ENCODE data around the gene DPYSL4. TPM values are rescaled to one million over a fixed set of nuclear protein-coding genes. Genes with fewer than 3 reads are reported as not detected.

DPYSL4 gene
- total RNA-seq, 2 donors from 2014 or later = 0.27 to 0.44 TPM

- DNase-seq = no peak
Measured at GRCh38 chr10:132228616-132229015, 41.9 kb downstream of the DPYSL4 start.

GRCh38 chr10:132229096-132229495, 42.3 kb downstream of the DPYSL4 start:
- no peak for DNase-seq
- H3K9ac ChIP-seq (ENCODE audit: low read depth in 2 of 2, low read length in 2 of 2) = no peak overlapping the region
- no peaks in the 10 kb centered on the region for H3K36me3 ChIP-seq
- TF ChIP-seq CTCF (IDR thresholded peaks at IDR 0.05) = no peak
- peaks cover 7% of the 10 kb centered on the region for H3K4me1 ChIP-seq
- no peak overlapping the region for H3K4me3 ChIP-seq
- no peaks in the 10 kb centered on the region for H3K27me3 ChIP-seq
- no peak overlapping the region for H3K27ac ChIP-seq
- H3K9me3 ChIP-seq = no peaks in the 10 kb centered on the region
- intact Hi-C loops (cut with DNase I) = loop anchor here (10.0 kb wide), 1 partner anchor 416 kb away; no protein-coding TSS in a partner anchor

More at GRCh38 chr10:132228616-132229015, 41.9 kb downstream of the DPYSL4 start:
- intact Hi-C loops (cut with DNase I) = loop anchor here (10.0 kb wide), 1 partner anchor 416 kb away; no protein-coding TSS in a partner anchor
- Histone ChIP-seq H3K9ac (ENCODE audit: low read depth in 2 of 2, low read length in 2 of 2) (no peak overlapping the region), H3K27me3 (no peaks in the 10 kb centered on the region), H3K36me3 (no peaks in the 10 kb centered on the region), H3K9me3 (no peaks in the 10 kb centered on the region), H3K4me3 (no peak overlapping the region), H3K4me1 (peaks cover 7% of the 10 kb centered on the region), H3K27ac (no peak overlapping the region)
- no peak for TF ChIP-seq CTCF (IDR thresholded peaks at IDR 0.05)

DNA sequence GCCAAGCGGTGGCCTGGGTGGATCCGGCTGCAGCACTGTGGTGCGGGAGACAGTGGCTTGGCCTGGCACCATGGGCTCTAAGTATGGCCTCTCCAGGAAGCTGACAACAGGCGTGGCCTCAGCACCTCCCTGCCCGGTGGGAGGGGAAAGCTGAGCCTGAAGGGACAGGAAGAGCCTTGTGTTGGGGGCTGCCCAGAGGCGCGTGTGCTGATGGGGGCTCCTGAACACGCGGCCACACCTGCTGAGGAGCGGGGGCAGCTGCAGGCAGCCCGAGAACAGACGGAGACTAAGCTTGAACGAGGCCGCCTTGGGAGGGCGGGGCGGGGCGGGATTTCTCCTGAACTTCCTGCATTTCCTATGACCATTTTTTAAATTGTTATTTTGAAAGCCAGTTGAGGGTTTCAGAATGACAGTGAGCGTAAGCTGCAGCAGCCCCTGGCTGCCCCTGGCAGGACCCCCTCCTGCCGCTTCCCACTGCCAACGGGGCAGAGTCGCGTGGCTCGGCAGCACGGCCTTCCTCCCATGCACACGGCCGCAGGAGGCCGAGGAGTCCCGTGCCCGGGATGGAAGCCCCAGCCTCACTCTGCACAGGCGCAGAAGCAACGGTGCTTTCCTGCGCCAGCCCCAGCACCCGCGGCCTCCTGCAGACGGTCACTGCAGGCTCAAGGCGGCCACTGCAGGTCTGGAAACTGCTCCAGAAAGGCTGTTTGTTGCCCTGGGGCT, 43.2 kb downstream of the DPYSL4 start:
- no peaks in the 10 kb centered on the region for H3K36me3 ChIP-seq
- H3K27me3 ChIP-seq = no peaks in the 10 kb centered on the region
- peak; percentile 51 for DNase-seq
- H3K4me3 ChIP-seq = peak overlapping the region; percentile 27
- H3K4me1 ChIP-seq = peaks cover 7% of the 10 kb centered on the region
- no peak overlapping the region for H3K27ac ChIP-seq
- intact Hi-C loops (cut with DNase I) = loop anchor here (10.0 kb wide), 1 partner anchor 415 kb away; no protein-coding TSS in a partner anchor
- H3K9me3 ChIP-seq = no peaks in the 10 kb centered on the region
- TF ChIP-seq CTCF (IDR thresholded peaks at IDR 0.05) = no peak
- peak overlapping the region in 1 of 2 donors; percentile 57 for H3K9ac ChIP-seq (ENCODE audit: low read depth in 2 of 2, low read length in 2 of 2)

DNA sequence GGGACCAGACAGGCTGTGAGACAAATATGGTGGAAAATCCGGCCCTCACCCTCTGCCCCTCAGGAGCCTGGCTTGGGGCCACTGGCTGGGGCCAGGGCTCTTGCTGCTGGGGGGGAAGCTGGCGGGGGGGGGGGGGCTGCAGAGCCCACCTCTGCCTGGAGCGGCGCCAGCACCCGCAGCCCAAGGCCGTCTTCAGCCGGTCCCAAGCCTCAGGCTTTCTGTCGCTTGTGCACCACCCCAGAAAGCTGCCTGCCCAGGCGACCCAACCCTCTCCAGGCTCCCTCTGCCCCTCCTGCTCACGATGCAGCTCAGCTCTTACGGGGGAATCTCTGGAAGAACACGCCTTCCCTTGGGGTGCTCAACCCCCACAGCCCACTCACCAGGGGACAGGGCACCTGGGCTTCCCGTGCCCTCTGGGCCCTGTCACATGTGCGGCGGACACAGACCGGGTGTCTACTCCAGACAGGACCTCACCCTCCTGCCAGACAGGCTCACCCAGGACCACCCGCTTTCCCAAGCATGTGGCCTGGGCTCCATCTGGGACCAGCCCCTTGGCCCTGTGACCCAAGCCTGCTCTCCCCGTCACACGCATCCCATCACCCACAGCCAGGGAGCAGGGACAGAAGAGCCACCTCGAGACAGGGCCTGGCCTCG, 43.9 kb downstream of the DPYSL4 start:
- Histone ChIP-seq H3K9me3 (no peaks in the 10 kb centered on the region), H3K4me3 (peak overlapping the region; percentile 27), H3K27ac (no peak overlapping the region), H3K27me3 (no peaks in the 10 kb centered on the region), H3K4me1 (peaks cover 7% of the 10 kb centered on the region), H3K9ac (ENCODE audit: low read depth in 2 of 2, low read length in 2 of 2) (no peak overlapping the region), H3K36me3 (no peaks in the 10 kb centered on the region)
- no peak for DNase-seq
- TF ChIP-seq CTCF (IDR thresholded peaks at IDR 0.05) = no peak
- intact Hi-C loops (cut with DNase I) = no loop called here

DNA sequence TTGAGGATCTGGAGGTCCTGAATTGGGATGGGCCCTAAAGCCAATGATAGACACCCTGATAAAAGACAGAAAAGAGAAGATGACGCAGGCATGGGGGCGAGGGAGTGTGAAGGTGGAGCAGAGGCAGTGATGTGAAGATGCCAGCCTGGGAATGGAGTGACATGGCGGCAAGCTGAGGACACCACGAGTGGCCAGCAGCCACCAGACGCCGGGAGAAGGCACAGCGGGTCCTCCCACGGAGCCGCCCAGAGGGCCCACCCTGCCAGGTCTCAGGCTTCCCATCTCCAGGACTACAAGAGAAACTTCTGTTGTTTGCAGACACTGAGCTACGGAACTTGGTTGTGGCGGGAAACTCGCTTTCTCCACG, 44.9 kb downstream of the DPYSL4 start:
- DNase-seq = no peak
- Histone ChIP-seq H3K27me3 (no peaks in the 10 kb centered on the region), H3K36me3 (no peaks in the 10 kb centered on the region), H3K27ac (no peak overlapping the region), H3K9me3 (no peaks in the 10 kb centered on the region), H3K4me1 (peaks cover 7% of the 10 kb centered on the region), H3K9ac (ENCODE audit: low read depth in 2 of 2, low read length in 2 of 2) (no peak overlapping the region), H3K4me3 (no peak overlapping the region)
- TF ChIP-seq CTCF (IDR thresholded peaks at IDR 0.05) = no peak
- intact Hi-C loops (cut with DNase I) = no loop called here

Data from colonic mucosa (tissue), 4 donors.